AG04450 (cell line): ENCODE data around the gene TMEM72. TPM values are rescaled to one million over a fixed set of nuclear protein-coding genes. Genes with fewer than 3 reads are reported as not detected.

Experiments
- CTCF ChIA-PET: fragments of 300-600, 350-600 bp; formaldehyde crosslinking; extraction: SDS; loops from one replicate; lab custom pipeline; 2022; ENCODE audit warnings: antibody characterized with exemption, inconsistent platforms; lab: Charles Lee
- POLR2A ChIA-PET: fragments of 350-600 bp; formaldehyde crosslinking; extraction: SDS; loops from one replicate; lab custom pipeline; 2021; ENCODE audit warnings: antibody characterized with exemption, inconsistent platforms; lab: Yijun Ruan, JAX
- DNase-seq: peaks from one replicate; pipeline ENCODE4 v3.0.0-alpha.2; 2011; ENCODE audit warnings: low read depth, low spot score
- H3K27ac ChIP-seq: one replicate; pipeline ENCODE4 v1.5.1; 2012; ENCODE audit warnings: low read depth, low read length, control low read depth
- H3K27me3 ChIP-seq: one replicate; pipeline ENCODE4 v1.6.0; 2012; ENCODE audit warnings: low read length; ENCODE audit not compliant: control insufficient read depth, insufficient read depth
- H3K4me3 ChIP-seq: 2 replicates; pipeline ENCODE4 v1.5.1; 2011; ENCODE audit warnings: mild to moderate bottlenecking, low read depth, low read length, control low read depth
- H3K9me3 ChIP-seq: 2 replicates; pipeline ENCODE4 v1.5.1; 2012; ENCODE audit warnings: low read length; ENCODE audit not compliant: control insufficient read depth, insufficient read depth
- polyA plus RNA-seq: library from polyadenylated mRNA; depleted of rRNA; stranded (reverse); fragments of >200 nt; gene quantifications from 2 replicates; pipeline ENCODE4 v1.2.3, GENCODE V29; 2011
- TF ChIP-seq, protein P1 (sequence below): IDR thresholded peaks from 2 replicates; pipeline ENCODE4 v1.5.1; 2011; ENCODE audit warnings: low read depth, low read length, control low read depth, inconsistent platforms

The TMEM72 gene
- polyA plus RNA-seq, 1 experiment, result not detected

DNA sequence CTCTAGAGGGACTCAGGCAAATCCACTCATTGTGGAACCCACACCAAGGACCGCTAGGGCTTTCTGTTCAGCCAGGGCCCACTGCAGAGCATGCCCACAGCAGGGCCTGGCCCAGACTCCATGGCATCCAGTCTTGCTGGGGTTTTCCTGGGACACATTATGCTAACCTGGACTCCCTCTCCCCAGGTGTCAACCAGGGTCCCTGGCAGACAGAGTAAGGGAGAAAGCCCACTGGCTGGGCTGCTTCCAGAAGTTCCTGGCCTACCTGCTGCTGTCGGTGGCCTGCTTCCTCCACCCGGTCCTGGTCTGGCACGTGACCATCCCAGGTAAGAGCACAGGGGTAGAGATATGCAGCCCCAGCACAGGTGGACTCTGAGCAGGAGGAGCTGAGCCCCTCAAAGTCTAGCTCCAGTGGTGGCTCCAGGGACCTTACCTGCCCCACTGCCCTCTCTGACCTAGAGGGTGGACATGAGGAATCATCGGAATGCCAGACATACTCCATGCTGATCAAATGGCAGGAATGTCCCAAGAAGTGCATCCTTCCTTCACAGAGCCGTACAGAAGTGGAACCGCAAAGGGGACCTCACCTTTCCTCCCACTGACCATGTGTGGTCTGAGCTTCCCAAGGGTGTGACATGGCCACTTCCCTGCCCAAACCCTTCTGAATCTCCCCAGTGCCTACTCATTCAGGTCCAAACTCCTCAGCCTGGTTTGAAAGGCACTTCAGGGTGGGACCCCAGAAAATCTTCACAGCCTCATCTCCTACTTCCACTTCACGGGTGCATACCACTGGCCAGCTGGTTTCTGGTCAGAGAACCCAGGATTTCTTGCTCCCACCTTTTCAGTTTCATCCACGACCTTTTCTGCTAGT lies 22.5 kb downstream of the TMEM72 start:
- Histone ChIP-seq H3K27ac (no peak overlapping the region), H3K27me3 (peaks cover 6% of the 10 kb centered on the region), H3K9me3 (peaks cover 3% of the 10 kb centered on the region; the same call in 1 of the 2 replicates), H3K4me3 (no peak overlapping the region)
- ChIA-PET POLR2A (no interaction called here), CTCF (interaction anchor here (0.5 to 3.3 kb wide), 20 partner anchors 8 to 1157 kb away, joined by 3 to 37 read pairs (median 8); partner anchors contain the start of gene ZNF22)
- TF ChIP-seq, protein P1, sequence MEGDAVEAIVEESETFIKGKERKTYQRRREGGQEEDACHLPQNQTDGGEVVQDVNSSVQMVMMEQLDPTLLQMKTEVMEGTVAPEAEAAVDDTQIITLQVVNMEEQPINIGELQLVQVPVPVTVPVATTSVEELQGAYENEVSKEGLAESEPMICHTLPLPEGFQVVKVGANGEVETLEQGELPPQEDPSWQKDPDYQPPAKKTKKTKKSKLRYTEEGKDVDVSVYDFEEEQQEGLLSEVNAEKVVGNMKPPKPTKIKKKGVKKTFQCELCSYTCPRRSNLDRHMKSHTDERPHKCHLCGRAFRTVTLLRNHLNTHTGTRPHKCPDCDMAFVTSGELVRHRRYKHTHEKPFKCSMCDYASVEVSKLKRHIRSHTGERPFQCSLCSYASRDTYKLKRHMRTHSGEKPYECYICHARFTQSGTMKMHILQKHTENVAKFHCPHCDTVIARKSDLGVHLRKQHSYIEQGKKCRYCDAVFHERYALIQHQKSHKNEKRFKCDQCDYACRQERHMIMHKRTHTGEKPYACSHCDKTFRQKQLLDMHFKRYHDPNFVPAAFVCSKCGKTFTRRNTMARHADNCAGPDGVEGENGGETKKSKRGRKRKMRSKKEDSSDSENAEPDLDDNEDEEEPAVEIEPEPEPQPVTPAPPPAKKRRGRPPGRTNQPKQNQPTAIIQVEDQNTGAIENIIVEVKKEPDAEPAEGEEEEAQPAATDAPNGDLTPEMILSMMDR, result no peak
- DNase-seq, result no peak

DNA sequence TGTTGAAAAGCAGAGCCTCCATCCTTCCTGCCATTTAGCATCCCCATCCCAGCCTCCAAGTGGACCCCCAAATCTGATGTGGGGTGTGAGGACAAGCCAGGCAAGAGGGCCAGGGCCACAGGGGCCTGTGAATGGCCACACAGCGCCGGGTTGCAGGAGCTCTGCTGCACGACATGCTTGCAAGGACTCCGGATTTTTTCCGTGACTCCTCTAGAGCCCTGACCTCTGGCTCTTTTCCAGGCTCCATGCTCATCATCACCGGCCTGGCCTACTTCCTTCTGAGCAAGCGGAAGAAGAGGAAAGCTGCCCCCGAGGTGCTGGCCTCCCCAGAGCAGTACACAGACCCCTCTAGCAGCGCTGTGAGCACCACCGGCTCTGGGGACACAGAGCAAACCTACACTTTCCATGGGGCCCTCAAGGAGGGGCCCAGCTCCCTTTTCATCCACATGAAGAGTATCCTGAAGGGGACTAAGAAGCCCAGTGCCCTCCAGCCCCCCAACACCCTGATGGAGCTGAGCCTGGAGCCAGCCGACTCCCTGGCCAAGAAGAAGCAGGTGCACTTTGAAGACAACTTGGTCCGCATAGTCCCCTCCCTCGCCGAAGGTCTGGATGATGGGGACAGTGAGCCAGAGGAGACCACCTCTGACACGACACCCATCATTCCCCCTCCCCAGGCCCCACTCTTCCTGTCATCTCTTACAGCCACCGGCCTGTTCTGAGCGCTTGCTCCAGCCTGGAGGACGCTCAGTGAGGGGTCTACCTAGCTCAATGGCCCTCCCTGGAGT lies 23.5 kb downstream of the TMEM72 start:
- DNase-seq, result no peak
- TF ChIP-seq, protein P1, result no peak
- Histone ChIP-seq H3K9me3 (peaks cover 3% of the 10 kb centered on the region; the same call in 1 of the 2 replicates), H3K4me3 (no peak overlapping the region), H3K27me3 (peaks cover 2% of the 10 kb centered on the region), H3K27ac (no peak overlapping the region)
- ChIA-PET CTCF (interaction anchor here (1.0 to 3.3 kb wide), 5 partner anchors 12 to 69 kb away, joined by 3 to 37 read pairs (median 7); no protein-coding TSS in a partner anchor), POLR2A (interaction anchor here (0.8 kb wide), 1 partner anchor 44 kb away, joined by 3 read pairs; the partner anchor contains the start of gene DEPP1)

DNA sequence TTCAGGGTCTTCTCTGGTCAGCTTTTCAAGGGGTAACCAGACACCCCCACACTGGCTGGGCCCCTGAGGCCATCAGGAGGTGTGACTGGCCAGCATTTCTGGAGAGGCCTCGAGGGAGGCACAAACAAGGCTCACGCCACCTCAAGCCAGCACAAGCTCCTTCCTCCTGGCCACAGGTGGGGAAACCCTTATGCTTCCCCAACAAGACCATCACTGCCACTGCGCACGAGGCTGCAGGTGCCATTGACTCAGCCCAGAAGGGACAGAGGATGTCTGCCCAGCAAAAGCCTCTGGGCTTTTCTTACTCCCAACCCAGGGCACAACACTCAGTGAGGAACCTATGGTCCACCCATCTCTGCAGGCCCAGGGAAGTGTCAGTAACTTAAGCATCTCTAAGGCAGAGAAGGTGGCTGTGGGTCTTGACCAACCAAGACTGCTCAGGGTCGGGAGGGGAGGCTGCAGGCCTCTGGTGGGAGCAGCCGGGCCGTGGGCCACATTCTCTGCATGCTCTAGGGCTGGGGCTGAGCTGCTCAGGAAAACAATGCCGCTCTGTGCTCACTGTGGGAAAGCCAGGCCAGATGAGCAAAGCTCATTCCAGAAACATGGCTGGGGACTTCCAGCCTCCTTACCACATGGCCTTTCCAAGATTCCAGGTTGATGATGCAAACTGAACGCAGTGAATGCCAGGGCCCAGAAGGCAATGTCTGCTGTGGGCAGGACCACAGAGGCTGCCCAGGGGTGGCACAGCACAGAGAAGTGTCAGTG lies 24.2 kb downstream of the TMEM72 start:
- Histone ChIP-seq H3K4me3 (no peak overlapping the region), H3K27me3 (peaks cover 2% of the 10 kb centered on the region), H3K27ac (peak overlapping the region; percentile 78), H3K9me3 (peaks cover 3% of the 10 kb centered on the region; the same call in 1 of the 2 replicates)
- peak; percentile 66 for DNase-seq
- TF ChIP-seq, protein P1, result no peak
- POLR2A ChIA-PET, result interaction anchor here (0.8 kb wide), 1 partner anchor 43 kb away, joined by 3 read pairs; the partner anchor contains the start of gene DEPP1
- CTCF ChIA-PET, result interaction anchor here (1.0 to 3.3 kb wide), 4 partner anchors 11 to 68 kb away, joined by 3 to 37 read pairs (median 5); no protein-coding TSS in a partner anchor

DNA sequence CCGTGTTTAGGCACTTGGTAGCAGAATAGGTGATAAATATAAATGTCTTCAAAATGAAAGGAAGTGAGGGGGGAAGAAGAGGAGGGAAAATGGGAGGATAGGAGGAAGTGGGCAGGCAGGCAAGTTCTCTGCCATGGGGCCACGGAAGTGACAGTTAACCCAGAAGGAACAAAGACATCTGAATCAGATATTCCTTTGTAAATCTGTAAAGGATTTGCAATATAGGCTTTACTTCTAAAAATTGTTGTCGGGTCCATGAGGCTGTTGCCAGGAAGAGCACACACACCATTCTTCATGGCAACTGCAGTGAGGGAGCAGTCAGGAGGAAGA lies 24.8 kb downstream of the TMEM72 start:
- DNase-seq, result no peak
- H3K27me3 ChIP-seq, result peaks cover 2% of the 10 kb centered on the region
- H3K9me3 ChIP-seq, result peaks cover 3% of the 10 kb centered on the region; the same call in 1 of the 2 replicates
- TF ChIP-seq, protein P1, result no peak
- ChIA-PET POLR2A (no interaction called here), CTCF (interaction anchor here (1.6 kb wide), 1 partner anchor 40 kb away, joined by 3 read pairs; no protein-coding TSS in a partner anchor)
- H3K27ac ChIP-seq, result no peak overlapping the region
- no peak overlapping the region for H3K4me3 ChIP-seq
